Activated CD8-positive, alpha-beta memory T cell treated with anti-CD3 and anti-CD28 coated beads, Interleukin-2, amount 50 U/mL, for 4 hours (primary cell): Measurements from ENCODE around the gene WDR91.
"Not testable (repeated sequence)": the region's sequence is repeated elsewhere in the genome, so short reads cannot be mapped to it uniquely, and the experiment has no call there.

Experiments
- DNase-seq: peaks from one replicate; pipeline ENCODE4 v3.0.0-alpha.2; 2020

WDR91 gene

DNA sequence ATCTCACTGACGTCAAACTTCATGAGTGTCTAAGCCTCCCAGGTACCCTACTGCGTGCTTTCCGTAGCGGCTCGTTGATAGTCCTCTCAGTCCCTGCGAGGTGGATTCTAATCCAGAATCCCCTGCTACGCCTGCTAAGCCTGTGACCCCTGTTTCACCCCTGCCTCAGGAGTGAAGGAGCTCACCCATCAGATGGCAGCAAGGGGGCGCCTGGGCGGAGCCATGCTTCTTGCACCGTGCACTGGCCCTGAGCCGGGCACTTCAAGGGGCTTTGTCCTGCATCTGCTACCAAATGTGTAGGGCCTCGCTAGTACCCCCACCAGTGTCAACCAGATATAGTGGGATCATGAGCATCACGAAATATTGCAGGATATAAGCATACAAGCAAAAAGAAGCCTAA is 21.4 kb upstream of the WDR91 start:
- no peak for DNase-seq

DNA sequence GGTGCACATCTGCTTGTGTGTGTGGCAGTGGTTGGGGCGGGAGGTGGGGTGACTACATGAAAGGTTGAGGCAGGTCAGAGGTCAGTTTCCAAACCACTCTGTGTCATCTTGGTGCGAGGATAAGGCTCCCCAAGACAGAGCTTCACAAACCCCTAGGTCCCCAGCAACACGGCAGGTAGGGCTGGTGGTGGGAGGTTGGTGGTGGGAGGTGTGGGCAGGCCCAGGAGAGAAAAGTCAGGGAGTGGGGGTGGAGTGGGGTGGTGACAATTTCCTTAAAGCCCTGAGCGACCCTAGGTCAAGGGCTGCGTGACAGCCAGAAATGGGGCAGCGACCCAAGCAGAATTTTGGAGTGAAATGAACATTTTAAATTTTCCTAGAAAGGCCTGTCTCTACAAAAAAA is 20.8 kb upstream of the WDR91 start:
- no peak for DNase-seq

DNA sequence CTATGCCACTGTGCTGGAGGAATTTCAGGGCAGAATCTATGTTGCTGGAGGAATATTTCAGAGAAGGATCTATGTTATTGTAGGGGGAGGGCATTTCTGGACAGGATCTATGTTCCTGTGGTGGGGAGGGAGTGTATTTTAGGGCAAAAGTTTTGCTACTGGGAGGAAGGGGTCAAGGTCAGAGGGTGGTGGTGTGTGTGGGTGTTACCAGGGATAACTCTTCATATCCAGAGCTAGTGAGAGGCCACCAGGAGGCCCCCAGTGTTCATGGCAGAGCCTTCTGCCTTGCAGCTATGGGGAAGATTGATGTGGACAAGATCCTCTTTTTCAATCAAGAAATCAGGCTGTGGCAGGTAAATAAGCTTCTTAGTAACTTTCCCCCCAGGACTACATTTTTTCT is 20.4 kb upstream of the WDR91 start:
- DNase-seq: no peak

DNA sequence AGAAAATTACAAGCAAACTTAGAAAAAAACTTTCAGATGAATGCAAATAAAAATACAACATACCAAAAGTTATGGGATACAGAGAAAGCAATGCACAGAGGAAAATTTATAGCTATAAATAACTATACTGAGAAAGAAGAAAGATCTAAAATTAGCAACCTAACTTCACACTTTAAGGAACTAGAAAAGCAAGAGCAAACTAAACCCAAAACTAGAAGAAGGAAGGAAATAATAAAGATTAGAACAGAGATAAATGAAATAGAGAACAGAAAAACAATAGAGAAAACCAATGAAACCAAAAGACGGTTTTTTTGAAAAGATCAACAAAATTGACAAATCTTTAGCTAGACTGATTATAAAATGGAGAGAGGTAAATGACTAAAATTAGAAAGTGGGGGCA is 12.7 kb upstream of the WDR91 start:
- DNase-seq: no peak

DNA sequence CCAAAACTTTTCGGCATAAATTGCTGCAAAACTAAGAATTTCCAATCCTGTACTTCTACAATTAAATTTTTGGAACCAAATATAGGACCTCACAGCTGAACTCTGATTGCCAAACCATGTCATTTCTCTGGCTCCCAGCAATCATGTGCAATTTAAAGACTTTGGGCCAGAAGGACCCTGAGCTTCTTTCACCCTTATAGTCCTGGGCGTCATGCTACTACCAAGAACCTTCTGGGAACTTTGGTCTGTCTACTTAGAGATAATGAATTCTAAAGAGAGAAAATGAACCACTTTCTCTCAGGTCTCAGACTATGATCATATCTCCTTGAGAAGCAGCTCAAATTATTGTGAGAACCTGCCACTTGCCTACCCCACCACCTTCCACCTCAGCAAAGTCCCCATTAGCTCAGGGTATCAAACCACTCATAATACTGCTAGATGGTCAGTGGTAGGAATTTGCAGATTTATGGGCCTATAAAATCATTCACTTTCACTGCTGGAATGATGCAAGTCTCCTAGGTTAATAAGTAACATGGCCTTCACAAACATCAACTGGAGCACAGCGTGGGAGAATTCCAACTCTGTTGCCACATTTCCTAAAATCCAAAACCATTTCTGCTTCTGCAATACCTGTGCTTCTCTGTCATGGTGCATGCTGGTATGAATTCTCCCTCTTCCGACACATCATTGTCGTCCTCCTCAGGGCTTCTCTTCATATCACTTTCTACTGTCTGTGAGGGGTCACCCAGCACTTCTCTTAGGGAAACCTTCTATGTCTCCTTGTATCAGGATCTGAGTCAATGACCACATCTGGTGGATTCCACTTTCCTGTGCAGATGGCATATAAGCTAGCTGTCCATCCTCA is 6.6 kb upstream of the WDR91 start:
- DNase-seq: no peak

DNA sequence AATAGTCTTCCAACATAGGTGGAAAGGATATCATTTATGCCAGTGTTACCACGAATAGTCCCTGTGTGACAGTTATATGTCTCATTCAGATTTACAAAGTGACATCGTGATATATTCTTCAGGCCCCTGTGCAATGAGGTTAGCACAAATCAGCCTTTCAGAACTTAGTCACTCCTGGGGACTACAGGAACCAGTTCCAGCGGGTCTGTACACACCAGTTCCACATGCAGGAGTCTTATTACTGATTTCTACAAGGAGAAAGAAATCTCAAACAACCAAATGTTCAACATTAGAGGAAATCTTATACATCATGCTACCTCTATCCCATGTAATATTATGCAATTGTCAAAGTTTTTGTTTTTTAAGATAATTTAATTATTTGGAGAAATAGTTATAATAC is 4.4 kb upstream of the WDR91 start:
- DNase-seq: no peak

DNA sequence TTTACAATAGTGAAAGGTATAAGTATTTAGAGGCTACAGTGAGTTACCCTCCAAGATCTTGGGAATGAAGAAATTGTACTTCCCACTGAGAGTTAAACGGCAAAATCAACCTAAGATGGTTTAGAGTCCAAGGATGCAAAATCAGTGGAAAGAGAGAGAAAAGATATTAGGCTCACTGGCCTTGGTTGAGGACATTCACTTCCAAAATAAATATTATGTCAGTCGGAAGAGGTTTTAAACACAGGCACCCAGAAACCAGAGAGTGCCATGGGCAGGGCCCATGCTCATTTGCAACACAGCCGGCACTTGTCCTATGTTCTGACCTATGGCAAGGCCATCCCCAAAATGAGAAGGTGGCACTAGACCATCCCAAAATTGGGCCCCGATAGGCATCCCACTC is 3.9 kb upstream of the WDR91 start:
- DNase-seq: no peak

DNA sequence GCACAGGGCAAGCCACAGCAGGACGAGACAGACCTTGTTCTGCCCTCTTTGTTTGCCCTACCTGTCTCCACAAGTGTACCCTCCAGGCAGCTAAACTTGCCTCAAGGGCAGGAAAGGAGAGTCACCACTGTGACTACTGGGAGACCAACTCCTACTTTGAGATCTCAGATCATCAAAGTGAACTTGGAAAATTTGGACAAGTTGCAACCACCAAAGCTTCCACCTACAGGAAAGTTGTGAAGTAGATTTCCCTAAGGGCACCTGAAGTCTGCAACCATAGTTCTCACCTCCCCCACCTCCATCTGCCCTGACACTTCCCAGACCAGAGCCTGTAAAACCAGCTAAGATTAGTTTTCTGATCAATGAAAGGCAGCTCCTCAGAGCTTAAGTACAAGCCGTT is 2.5 kb upstream of the WDR91 start:
- DNase-seq: no peak

DNA sequence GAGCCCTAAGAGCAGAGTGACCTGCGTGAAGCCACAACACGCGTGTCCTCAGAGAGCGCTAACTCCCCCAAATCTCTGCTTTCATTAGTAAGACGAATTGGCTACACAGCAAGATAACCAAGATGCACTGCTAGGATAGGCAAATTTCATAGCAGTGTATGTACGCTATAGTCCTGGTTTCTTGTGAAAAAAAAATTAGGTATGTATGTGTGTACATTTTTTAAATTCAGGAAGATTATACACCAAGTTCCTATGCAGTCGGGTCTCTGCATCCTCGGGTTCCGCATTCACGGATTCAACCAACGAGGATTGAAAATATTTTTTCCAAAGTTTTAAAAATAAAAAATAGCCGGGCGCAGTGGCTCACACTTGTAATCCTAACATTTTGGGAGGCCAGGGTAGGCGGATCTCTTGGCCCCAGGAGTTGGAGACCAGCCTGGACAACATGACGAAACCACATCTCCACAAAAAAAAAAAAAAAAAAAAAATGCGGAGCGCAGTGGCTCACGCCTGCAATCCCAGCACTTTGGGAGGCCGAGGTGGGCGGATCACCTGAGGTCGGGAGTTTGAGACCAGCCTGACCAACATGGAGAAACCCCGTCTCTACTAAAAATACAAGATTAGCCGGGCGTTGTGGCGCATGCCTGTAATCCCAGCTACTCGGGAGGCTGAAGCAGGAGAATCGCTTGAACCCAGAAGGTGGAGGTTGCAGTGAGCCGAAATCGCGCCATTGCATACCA is 790 bp upstream of the WDR91 start:
- DNase-seq: not testable (repeated sequence)

DNA sequence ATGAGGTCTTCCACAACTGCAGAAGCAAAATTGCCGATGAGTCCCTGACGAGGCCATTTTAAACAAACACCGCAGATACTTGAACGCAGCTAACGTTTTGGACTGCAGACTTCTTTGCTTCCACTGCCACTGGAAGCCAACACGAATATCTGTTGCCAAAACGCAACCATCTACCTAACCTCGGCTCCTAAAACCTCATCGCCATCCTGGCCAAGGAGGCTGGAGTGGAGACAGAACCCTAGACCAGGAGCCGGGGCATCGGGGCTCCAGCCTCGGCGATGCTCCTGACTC is 493 bp downstream of the WDR91 start:
- DNase-seq: no peak

DNA sequence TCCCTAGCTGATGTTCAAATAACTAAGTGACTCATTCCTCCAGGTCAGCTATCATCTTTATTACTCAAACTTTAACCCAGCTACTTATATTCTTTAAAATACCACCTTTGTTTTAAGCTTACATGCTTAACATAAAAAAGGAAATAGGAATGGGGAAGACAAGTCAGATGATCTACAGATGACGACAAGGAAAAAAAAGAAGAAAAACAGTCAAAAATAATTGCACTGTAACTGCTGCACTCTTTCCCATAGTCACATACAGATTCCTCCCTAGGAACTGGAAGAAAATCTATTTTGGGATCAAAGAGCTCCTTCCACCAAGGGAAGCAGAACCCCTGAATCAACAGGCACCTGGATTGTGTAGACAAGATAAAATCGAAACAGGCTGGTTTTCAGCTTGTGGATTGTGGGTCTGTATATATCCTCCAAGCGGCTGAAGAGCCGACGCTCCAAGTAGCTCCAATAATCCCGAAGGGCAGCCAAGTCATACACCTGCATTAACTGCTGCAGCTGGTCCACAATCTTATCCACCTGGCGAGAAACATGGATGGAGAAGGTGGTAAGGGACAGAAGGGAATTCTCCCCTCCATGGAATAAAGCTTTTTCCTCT is 2.0 kb downstream of the WDR91 start:
- DNase-seq: no peak

DNA sequence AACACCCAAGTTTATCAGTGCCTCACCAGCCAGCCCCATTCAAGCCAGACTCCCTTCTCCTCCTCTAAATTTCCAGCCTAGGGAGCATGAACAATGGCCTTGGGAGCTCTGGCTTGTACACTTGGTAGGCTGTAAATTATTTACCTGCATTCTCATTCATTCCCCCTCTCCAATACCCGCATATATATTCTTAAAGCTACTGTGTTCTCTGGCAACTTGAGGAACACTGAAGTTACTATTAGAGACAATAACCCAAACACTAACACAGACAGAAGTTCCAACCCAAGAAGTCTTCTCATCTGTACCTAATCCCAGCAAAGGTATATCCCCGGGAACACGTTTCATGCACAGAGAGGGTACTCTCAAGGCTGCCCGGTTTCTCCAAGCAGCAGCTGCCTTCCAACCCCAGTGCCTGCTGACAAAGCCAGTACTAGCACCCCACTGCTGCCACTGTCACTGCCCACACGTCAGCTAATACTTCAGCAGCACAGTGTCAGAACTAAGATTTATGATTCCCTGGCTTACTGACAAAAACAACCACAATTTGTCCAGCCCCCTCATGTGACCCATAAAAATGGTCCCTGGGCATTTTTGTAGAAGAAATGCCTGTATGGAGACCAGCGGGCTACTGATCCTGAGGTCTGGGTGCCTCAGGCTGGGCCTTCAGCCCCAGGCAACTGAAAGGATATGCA is 3.1 kb downstream of the WDR91 start:
- no peak for DNase-seq

DNA sequence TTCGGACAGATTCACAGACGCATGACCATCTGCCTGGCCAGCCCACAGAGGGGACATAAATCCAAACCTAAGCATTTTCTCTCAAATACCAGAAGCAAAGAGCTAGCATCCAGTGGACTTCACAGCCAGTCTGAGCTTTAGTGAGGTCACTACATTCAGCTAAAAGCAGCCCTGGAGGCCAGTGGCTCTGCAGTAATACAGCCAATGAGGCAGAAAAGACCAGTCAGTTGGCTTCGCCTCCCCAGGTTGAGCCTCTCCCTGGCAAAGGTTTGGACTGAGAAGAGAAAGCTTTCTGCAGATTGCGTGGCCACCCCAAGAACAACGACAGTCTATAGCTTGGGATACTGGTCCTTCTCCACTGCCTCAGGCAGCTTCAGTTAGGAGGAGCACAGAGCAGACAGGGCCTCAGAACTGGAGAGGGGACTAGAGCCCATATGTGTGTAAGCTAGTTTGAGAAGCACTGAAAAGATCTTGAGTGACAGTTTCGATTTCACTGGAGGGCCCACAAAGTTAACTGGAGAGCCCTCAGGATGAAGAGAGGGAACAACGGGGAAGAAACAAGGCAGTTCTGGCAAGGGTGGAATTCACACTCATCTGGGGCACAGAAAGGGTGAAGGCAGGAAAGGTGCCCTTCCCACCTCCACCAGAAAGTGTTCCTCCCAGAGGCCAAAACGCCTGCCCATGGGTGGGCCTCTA is 3.8 kb downstream of the WDR91 start:
- no peak for DNase-seq

DNA sequence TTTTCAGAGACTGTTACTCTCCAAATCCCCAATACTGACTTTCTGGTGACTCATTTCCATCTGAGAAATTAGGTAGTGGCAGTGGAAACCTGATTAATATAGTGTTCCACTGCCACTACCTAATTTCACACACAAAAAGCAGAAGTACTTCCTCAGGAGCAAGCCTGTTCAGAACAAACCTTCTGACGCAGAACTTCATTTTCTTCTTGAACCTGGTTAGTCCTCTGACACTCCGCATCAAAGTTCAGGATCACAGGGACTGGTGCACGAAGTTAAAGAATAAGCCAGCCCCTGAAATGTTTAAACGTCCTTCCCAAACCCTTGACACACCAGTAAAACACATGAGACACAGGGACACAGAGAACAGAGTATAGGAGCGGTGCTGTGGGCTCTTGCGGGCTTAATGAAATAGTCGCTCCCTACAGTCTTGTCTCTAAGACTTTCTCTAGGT is 4.4 kb downstream of the WDR91 start:
- no peak for DNase-seq

DNA sequence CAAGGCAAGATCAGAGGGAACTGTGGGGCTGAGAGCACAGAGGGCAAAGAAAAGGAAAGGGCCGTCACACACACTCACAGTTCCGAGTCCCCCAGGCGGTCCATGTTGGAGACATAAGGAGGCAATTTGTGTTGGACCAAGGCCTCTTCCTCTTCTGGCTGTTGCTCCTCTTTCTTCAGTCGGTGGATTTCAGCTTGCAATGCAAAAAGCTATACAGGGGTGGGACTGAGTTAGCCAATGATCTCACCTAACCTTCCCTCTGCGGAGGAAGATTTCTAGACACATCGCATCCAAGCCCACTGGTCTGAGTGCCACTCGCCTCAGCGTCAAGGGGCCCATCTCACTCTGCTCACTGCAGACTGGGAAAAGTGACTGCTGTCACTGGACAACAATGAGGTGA is 5.5 kb downstream of the WDR91 start:
- no peak for DNase-seq

DNA sequence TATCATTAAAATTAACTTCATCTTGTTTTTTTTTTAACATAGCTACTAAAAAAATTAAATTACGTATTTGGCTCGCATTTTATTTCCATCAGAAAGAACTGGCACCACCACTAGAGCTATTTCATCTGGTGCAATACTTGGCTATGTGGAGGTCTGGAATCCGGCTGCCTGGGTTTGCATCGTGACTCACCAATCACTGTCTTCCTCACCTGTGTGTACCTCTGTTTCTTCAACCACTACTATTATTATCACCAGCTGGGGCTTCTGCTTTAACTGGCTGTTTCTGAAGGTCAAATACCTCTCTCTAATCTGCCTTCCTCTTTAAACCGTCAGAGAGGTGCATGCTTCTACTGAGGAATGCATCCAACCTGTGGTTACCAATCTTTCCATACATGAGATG is 6.5 kb downstream of the WDR91 start:
- no peak for DNase-seq

DNA sequence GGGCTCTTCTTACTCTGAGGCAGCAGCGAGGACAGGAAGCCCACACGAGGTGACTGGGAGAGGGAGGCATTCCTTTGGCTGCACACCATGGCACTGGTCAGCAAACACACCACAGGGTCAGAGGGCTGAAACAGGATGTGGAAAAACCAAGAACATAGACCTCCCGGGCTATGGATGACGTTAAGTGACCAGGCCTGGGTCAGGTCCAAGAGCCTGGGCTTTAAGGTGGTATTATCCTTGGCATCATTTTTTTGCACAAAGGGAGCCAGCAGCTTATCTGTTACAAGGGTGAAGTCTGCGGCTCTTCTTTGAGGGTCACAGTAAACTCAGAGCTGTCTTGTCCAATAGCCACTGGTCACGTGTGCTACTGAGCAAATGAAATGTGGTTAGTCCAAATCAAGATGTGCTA is 7.0 kb downstream of the WDR91 start:
- DNase-seq: no peak

DNA sequence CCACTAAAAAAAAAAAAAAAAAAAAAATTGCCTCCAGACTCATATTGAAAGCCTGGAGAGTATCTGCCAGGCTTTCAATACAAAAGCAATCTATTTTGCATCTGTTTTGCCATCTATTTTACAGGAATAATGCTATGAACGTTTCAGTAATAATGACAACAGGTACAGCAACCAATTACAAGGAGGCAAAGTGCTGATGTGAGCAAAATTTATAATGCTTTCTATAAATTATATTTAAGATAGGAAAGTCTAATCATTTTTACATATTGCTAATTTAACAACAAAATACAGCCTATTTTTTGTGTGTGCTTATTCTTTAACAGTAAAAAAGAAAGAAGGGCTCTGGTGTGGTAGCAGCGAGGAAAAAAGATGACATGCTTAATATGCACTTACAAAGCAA is 10.0 kb downstream of the WDR91 start:
- no peak for DNase-seq

DNA sequence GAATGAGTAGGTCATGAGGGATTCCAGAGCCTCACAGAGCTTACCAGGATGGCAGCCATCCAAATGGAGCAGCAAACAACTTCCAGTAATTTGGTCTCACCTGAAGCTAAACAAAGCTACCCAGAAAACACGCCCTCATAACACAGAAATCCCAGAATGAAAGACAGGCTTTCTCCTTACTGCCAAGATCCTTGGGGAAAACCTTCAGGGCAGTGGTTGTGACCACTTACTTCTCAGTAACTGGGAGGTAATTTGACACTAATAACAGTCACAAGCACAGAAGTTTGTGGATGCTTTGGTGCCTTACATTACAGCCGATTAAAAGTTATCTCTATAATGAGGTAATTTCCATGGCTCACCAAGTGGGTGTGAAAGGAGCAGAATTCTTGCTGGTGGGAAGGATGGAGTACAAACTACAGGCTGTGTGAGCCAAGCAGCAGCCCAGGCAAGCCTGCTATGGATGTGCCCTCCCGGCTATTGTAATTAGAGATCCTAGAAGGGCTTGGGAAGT is 10.4 kb downstream of the WDR91 start:
- DNase-seq: no peak

DNA sequence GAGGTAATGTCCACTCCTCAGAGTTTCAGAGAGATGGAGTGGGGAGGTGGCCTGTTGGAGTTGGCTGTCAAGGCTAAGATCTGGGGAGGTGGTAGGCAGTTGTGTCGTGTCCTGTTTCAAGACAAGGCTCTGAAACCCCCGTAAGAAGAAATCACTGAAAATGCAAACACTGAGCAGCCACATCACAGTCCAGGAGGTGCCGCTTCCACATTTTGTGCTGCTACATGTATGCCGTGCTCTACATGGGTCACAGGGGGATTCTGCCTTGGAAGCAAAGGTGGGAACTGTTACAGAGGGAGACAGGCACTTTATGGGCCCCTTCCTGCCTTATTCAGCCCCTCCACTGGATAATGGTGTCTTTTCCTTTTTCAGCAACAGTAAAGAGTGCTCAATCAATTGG is 11.9 kb downstream of the WDR91 start:
- no peak for DNase-seq

DNA sequence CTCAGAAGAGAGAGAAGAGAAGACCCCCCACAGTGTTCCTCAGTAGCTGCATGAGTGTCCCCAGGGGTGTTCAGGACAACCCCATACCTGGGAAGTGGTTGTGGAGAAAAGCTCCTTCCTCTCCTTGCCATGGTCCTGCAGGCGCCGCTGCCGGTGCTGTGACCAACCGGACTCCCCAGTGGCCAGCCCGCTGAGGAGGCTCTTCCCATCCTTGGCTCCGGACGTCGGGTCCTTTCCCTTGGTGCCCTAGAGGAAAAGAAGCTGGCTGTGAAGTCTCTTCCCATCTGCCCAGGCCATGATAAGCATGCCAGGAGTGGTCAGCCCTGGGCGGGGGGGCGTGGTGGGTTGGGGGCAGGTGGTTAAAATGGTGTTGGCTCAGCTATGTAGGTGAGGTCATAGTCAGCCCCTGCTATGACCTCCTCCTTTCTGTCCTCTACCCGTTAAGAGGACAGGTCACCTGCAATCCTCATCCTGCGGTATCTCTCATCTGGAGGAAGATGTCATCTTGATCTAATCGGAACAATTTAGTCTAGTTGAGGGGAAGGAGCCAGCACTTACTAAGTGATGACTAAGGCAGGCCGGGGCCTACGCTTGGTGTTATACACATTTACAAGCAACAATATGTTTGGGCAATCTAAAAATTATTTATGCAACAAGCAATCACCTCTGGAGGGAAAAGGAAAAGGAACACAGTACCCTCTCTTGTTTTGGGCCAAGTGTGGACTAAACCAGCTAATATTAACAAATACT is 13.2 kb downstream of the WDR91 start:
- no peak for DNase-seq

DNA sequence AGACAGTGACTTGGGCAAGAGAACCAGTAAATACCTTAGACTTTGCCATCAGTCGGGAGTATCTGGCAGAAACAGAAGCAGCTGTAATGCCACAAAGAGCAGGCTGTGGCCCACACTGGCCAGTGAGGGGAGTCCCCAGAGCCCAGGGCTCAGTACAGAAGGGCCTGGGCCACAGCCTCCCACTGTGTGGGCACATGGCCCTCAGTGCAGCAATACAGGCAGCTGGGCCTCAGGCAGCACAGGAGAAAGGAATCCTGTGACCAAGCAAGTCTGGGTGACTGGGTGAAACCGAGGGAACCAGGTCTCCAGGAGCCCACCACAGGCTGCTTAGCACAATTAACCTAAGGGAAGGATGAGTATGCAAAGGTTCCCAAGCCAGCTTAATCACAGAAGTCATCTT is 14.0 kb downstream of the WDR91 start:
- DNase-seq: no peak
